GM08714 (cell line): ENCODE results near the gene CCDC71L.
A peak's percentile ranks its signal among the peaks of the same experiment; 100 is the strongest.
"Not testable (repeated sequence)": the region's sequence is repeated elsewhere in the genome, so short reads cannot be mapped to it uniquely, and the experiment has no call there.

ENCODE experiments used
- H3K4me3 ChIP-seq: fragments of 200-500 bp; sonication (Bioruptor generic); 2 replicates; pipeline ENCODE4 v1.5.1; 2014; ENCODE audit warnings: mild to moderate bottlenecking, low read length, inconsistent platforms
- ZNF274 ChIP-seq: IDR thresholded peaks from 2 replicates; pipeline ENCODE4 v1.6.1; 2012; ENCODE audit warnings: mild to moderate bottlenecking, low read depth, low read length

CCDC71L gene

DNA sequence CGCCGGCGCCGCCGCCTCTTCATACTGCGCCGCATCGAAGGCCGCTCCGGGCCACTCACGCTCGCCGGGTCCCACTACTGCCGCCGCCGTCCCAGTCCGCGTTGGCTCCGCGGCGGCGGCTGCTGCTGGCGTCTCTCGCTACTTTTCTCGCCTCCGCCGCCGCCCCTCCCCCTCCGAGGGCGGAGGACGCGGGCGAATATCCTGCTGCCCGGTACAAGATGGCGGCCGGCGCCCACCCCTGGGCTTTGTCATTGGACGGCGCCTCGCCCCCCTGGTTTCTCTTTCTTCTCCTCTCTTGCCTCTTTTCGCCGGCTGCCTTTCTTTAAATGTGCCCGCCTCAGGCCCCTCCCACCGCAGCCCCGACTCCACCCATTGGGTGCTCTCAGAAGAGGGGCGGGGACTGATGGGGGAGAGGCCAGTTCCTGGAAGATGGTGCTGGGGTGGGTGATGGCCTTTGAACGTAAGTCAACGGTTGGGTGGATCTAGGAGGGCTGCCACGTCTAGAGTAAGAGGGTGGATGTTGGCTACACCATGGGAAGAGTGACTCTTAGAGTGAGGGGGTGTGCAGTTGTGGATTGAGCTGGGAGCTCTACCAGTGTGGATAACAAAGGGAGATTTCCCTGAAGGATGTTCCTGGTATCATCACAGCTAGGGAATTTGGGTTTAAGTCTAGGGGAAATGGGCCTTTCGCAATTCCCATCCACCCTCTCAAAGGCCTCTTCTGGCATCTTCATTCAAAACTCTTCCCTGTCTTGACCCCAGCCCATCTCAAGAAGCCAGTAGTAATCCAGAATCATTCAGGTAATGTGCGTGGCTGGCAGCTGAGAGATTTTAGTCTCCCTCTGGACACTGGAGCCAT lies at the start of gene CCDC71L:
Gene CCDC71L (minus strand): TSS at position 297 of the 859 bp plus-strand sequence. CDS start 262 bp downstream, at position 35.
- H3K4me3 ChIP-seq = peak within 1 kb of the TSS; percentile 85
- no peak for TF ChIP-seq ZNF274

DNA sequence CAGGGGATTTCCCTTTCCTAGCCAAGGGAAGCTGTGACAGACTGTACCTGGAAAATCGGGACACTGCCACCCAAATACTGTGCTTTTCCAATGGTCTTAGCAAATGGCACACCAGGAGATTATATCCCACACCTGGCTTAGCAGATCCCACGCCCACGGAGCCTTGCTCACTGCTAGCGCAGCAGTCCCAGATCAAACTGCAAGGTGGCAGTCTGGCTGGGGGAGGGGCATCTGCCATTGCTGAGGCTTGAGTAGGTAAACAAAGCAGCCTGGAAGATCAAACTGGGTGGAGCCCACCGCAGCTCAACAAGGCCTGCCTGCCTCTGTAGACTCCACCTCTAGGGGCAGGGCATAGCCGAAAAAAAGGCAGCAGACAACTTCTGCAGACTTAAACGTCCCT lies 48.6 kb upstream of the CCDC71L start:
- H3K4me3 ChIP-seq = not testable (repeated sequence)

DNA sequence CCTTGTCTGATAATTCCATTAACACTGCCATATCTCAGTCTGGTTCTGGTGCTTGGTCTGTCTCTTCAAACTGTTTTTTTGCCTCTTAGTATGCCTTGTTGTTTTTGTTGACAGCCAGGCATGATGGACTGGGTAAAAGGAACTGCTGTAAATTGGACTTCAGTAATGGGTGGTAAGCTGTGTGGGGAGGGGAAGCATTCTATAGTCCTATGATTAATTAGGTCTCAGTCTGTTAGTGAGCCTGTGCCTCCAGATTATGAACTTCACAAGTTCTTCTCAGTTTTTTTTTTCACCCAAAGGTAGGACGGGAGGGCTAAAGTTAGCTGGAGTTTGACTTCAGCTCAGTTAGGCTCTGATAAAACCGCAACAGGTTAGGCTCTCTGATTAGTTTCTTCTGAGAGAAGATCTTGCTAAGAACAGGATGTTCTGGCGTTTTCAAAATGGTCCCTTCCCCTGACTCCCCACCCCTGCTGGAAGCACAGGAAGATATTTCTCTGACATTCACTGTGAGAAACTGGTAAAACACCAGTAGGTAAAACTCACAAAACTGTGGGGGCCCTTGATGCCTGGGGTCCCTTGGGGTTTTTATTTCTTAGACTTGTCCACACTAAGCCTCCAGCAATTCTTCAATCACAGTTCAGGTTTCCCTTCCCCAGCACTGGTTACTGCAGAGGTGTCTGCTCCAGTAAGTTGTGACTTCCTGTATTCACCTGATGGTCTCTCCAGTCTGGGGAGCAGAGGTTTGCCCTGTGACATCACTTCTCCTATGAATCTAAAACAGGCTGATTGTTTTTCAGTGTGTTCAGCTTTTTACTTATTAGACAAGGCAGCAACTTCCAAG lies 43.3 kb upstream of the CCDC71L start:
- no peak for TF ChIP-seq ZNF274
- H3K4me3 ChIP-seq = no peak overlapping the region

DNA sequence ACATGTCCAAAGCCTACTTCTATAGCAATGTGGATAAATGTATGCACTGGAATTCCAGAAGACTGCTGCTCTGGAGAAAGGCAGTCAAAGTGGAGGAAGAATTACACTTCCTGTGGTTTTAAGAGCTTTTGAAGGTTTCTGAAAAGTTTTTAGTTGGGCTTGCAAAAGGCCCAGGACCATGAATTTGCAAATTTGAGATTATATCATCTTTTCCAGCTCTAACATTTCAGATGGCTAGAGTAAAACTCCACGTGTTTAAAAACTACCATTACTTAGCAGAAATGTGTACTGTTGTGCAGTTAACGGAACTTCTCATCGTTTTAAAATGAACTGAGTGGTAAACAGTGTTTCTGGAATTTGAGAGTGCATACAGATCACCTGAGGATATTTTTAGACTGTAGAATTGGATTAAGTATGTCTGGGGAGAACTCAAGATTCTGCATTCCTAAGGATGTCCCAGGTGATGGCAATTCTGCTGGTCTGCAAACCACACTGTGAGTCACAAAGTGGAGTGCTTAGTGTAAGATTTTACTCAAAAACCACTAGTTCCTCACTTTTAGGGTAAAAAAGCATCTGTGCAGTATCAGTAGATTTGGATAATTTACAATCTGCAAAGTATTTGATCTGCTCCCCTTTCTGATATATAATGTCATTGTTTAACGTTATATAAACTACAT lies 32.9 kb upstream of the CCDC71L start:
- no peak for TF ChIP-seq ZNF274

DNA sequence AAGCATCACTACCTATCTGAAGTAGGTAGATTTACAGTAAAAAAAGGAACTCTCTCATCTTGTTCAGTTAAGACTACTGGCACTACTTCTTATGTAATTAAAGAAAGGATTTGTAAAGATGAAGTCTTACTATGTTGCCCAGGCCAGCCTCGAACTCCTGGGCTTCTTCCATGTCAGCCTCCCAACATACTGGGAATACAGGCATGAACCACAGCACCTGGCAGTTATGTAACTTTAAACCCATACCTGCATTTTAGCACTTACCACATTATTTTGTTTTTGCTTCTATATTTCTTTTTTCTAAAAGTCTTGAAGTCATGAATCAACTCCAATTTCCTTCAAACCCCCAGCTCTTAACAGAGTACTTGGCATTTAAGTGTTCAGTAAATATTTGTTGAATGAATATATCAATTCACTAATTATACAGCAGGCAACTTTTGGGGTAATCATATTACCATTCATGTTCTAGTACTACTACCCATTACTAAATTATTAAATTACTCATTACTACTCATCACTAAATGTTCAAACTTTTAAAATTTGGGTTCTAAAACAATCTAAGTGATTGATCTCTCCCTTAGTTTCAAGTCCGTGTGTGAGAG lies 31.6 kb upstream of the CCDC71L start:
- no peak overlapping the region for H3K4me3 ChIP-seq
- TF ChIP-seq ZNF274 = no peak

More for the DNA sequence above, 32.9 kb upstream of the CCDC71L start:
- no peak overlapping the region for H3K4me3 ChIP-seq

DNA sequence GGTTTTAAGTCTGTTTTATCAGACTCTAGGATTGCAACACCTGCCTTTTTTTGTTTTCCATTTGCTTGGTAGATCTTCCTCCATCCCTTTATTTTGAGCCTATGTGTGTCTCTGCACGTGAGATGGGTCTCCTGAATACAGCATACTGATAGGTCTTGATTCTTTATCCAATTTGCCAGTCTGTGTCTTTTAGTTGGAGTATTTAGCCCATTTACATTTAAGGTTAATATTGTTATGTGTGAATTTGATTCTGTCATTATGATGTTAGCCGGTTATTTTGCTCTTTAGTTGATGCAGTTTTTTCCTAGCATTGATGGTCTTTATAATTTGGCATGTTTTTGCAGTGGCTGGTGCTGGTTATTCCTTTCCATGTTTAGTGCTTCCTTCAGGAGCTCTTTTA lies 27.2 kb upstream of the CCDC71L start:
- not testable (repeated sequence) for H3K4me3 ChIP-seq

DNA sequence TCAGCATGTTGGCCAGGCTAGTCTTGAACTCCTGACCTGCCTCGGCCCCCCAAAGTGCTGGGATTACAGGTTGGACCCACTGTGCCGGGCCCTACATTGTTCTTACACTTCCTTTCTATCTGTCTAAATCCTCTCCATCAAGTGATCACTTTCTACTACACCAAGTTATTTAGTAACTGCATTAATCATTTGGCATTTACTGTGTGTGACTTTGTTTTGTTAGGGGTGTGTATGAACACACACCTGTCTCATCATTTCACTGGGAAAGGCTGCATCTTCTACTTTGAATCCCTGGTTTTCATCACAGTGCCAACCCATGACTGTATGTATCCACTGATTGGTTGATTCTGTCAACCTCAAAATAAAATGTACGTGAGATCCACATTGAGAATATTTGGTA lies 23.0 kb upstream of the CCDC71L start:
- H3K4me3 ChIP-seq = no peak overlapping the region
- TF ChIP-seq ZNF274 = no peak

DNA sequence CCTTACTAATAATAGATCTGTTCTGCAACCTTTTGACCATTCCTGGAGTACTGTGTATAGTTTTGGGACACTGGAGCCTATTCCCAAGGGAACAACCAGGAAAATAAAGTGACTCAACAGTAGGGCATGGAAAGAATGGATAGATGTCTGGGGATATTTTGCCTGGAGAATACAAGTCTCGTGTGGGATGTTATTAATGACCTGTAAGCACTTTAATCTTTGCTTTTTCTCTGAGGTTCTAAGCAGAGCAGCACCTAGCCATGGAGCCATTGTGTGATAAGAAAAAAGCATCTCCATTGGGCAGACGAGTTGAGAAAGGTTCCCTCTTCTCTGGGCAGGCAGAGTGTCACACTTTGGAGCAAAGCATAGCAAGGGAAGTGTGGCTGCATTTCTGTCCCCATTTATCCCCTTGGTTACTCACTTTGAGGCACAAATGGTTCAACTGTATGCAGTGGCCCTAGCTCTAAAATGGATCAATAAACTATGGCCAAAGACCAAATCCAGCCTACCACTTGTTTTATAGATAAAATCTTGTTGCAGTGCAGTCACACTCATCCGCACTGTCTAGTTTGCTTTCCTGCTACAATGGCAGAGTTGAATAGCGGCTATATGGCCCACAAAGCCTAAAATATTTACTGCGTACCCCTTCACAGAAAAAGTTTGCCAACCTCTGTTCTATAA lies 21.0 kb upstream of the CCDC71L start:
- TF ChIP-seq ZNF274 = no peak
- H3K4me3 ChIP-seq = no peak overlapping the region

DNA sequence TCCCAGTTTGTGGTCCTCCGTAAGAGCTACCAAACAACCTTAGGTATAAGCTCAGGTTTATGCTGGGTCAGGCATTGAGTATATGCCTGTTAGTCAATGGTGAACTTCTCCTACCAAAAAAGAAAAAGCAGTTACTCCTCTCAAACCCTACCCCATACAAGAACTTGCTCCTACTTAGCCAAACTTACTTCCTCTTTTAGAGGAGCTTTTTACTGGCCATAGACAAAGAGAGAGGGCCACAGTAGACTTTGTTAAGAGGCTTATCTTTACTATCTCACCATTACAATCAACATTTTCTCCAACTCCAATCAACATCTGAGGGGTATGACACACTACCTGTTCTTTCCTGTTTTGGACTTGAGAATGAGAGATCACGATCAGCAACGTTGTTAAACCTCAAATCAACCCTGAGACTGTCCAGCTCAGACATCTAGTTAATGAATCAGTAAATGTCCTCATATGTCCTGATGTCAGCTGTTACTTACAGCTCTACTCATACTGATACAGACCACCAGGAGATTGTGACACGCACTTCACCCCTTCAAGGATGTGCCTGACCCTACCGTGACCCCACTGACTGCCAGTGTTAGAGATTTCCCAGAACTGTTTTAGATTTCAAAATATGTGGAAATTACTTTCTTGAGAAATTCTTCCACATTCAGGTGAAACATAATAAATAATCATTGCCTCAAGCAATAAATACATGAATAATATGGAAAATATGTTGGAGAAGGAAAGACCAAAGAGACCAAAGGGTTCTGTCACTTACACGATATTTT lies 18.4 kb upstream of the CCDC71L start:
- no peak for TF ChIP-seq ZNF274
- H3K4me3 ChIP-seq = no peak overlapping the region

DNA sequence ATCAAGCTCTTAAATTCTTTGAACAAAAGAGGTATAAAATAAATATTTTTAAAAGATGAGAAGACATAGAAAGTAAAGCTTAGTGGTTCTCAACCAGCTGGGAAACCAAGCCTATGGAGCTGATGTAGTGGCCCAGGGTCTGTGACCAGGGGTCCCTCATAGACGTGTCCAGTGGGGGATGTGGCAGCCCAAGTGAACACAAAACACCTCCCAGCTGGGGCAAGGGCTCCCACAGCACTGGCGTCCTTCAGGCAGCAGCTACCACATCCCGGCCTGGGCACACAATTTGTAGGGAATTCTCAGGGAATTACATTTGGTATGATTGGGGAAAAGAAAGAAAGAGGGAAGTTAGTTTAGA lies 17.8 kb upstream of the CCDC71L start:
- no peak overlapping the region for H3K4me3 ChIP-seq
- TF ChIP-seq ZNF274 = no peak

DNA sequence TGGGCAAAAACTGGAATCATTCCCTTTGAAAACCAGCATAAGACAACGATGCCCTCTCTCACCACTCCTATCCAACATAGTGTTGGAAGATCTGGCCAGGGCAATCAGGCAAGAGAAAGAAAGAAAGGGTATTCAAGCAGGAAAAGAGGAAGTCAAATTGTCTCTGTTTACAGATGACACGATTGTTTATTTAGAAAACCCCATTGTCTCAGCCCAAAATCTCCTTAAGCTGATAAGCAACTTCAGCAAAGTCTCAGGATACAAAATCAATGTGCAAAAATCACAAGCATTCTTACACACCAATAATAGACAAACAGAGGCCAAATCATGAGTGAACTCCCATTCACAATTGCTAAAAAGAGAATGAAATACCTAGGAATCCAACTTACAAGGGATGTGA lies 15.5 kb upstream of the CCDC71L start:
- H3K4me3 ChIP-seq = not testable (repeated sequence)

DNA sequence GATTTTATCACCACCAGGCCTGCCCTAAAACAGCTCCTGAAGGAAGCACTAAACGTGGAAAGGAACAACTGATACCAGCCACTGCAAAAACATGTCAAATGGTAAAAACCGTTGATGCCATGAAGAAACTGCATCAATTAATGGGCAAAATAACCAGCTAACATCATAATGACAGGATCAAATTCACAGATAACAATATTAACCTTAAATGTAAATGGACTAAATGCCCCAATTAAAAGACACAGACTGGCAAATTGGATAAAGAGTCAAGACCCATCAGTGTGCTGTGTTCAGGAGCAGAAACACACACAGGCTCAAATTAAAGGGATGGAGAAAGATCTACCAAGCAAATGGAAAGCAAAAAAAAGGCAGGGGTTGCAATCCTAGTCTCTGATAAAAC lies 12.7 kb upstream of the CCDC71L start:
- not testable (repeated sequence) for H3K4me3 ChIP-seq

DNA sequence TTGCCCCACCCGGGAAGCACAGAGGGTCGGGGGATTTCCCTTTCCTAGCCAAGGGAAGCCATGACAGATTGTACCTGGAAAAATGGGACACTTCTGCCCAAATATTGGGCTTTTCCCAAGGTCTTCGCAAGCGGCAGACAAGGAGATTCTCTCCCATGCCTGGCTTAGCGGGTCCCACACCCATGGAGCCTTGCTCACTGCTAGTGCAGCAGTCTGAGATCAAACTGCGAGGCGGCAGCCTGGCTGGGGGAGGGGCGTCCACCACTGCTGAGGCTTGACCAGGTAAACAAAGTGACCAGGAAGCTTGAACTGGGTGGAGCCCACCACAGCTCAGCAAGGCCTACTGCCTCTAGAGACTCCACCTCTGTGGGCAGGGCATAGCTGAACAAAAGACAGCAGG lies 11.0 kb upstream of the CCDC71L start:
- not testable (repeated sequence) for H3K4me3 ChIP-seq
